Measurements from ENCODE around the gene CAV3. TPM values are rescaled to one million over a fixed set of nuclear protein-coding genes. Genes with fewer than 3 reads are reported as not detected.

Gene CAV3
- total and polyA plus RNA-seq, 9 of the 15 experiments (the other 6 are each of a cell fraction or from before 2014, with no cell fraction given), result not detected

DNA sequence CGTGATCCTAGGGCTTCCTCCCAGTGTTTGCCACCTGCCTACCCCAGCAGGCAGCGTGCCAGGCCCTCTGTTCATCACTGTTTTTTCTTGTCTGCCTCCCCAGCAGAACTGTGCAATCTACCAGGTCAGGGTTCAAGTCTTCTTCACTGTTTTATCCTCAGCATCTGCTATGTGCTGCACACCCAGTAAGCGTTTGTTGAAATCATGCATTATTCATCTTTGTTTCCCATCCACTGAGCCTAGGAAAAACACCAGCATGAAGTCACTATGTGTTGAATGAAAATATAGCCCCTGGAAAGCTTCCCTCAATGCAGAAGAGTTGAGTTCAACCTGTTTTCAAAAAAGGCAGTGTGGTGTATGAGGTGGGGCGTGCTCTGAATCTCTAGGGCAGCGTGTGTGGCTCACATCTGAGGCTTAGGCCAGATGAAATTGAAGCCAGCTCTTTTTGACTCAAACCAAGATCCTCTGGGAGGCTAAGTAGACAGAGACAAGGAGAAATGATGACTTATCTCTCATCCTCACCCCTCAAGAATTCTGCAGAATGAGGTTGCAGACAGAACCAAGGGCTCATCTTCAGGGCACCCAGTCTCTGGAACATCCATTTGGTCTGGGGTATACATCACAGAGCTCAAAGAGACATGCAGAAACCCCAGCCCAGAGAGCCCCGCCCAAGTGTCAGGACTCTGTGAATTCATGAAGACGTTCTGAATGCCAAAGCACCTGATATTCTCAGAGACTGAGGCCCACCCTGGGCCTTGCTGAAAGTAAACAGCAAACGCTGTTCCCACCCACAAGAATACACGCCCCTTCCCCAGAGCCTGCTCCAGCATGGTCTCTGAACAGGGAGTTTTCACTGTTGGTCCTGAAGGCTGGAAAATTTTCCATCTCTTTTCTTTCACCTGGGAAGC is 5.7 kb upstream of the CAV3 start (continued):
- TF ChIP-seq ZHX1 (conservative IDR thresholded peaks at IDR 0.05; ENCODE audit: low read length) (no peak), SMARCA4 (IDR thresholded peaks at IDR 0.05) (no peak), NFATC3 (IDR thresholded peaks at IDR 0.05) (no peak), ZKSCAN8 (CRISPR knock-in tag; IDR thresholded peaks at IDR 0.05) (no peak)

DNA sequence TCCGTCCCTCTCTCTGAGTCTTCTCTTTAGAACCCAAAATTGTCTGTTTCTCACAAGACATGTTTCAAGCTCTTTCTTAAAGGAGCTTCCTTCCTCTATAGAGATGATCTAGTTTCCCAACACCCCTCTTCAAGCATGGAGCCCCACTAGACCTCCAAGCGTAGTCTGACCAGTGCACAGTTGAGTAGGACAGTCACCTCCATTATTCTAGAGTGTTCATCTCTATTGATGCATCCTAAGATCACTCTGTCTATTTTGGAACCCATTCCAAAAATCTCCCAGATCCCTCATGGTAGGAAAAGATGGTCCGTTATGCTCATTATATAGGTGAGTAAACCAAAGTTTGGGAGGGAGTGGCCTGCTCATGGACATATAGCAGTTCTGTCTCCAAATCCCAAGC is 4.1 kb upstream of the CAV3 start:
- TF ChIP-seq KDM2B (CRISPR knock-in tag; IDR thresholded peaks at IDR 0.05) (no peak), ZNF133 (CRISPR knock-in tag; IDR thresholded peaks at IDR 0.05) (no peak), ZNF184 (CRISPR knock-in tag; IDR thresholded peaks at IDR 0.05) (no peak)
- H4K20me1 ChIP-seq (replicated peaks; ENCODE audit: control insufficient read depth, insufficient read depth, low read length), result no peaks in the 10 kb centered on the region
- H3K27ac ChIP-seq (ENCODE audit: extremely low read depth, low read depth, low read length), result no peak overlapping the region
- peaks cover 3% of the 10 kb centered on the region for H3K9me1 ChIP-seq (ENCODE audit: control insufficient read depth, insufficient read depth, low read length)
- intact Hi-C loops (cut with micrococcal nuclease) (no loop called here), in situ Hi-C loops (cut with MboI) (no loop called here)
- H3K36me3 ChIP-seq (ENCODE audit: control insufficient read depth, insufficient read depth, low read length), result no peaks in the 10 kb centered on the region
- DNase-seq (ENCODE audit: extremely low read depth in 1 of 4, low spot score in 3 of 4) (no peak), FAIRE-seq (no peak), ATAC-seq (no peak)
- peaks cover 22 to 70% of the 10 kb centered on the region in 2 experiments for H3K27me3 ChIP-seq (ENCODE audit: control insufficient read depth in 2 of 2, insufficient read depth in 2 of 2, low read length in 2 of 2)
- ChIA-PET CTCF (ENCODE audit: low intra/inter-chr PET ratio) (no interaction called here), POLR2A (interaction anchor here (1.2 kb wide), 1 partner anchor 15 kb away, joined by 3 read pairs; no protein-coding TSS in a partner anchor)
- 4% methylated on average over 3 of the region's 3 CpGs for WGBS (ENCODE audit: insufficient coverage, low coverage, missing lambda C conversion rate)
- no peak overlapping the region for H3K4me2 ChIP-seq (ENCODE audit: insufficient read depth, low read length)
- no peaks in the 10 kb centered on the region for H3K79me2 ChIP-seq (ENCODE audit: control insufficient read depth, insufficient read depth, low read length)
- no peak overlapping the region for H2AFZ ChIP-seq (ENCODE audit: low read depth, low read length)
- no peaks in the 10 kb centered on the region for H3K4me1 ChIP-seq (replicated peaks in 1 of 2; ENCODE audit: control insufficient read depth in 2 of 2, insufficient read depth in 2 of 2, low read length in 2 of 2)
- H3K9me3 ChIP-seq (replicated peaks; ENCODE audit: control insufficient read depth, insufficient read depth, low read depth, low read length), result no peaks in the 10 kb centered on the region
- no peak overlapping the region for H3K4me3 ChIP-seq
- no TSS peak for BruUV-seq (replicated peaks)
- H3K9ac ChIP-seq (ENCODE audit: insufficient read depth in 1 of 2, low read depth in 2 of 2, low read length in 2 of 2), result no peak overlapping the region
